Fibroblast of lung (primary cell): ENCODE measurements around the gene SLC39A10. TPM values are rescaled to one million over a fixed set of nuclear protein-coding genes. Genes with fewer than 3 reads are reported as not detected.

ENCODE experiments used
- DNase-seq, 2 donors: peaks; one replicate each; pipeline versions ENCODE4 v3.0.0 to v3.0.0-alpha.2; 2010; ENCODE audit warnings: low read depth in 2 of 2
- H2AFZ ChIP-seq: 2 replicates; pipeline ENCODE4 v1.5.1; 2012; ENCODE audit warnings: low read length, control low read depth, inconsistent platforms
- H3K27ac ChIP-seq: 2 replicates; pipeline ENCODE4 v1.5.1; 2011; ENCODE audit warnings: low read length, control low read depth; ENCODE audit not compliant: insufficient read depth
- H3K27me3 ChIP-seq: 2 replicates; pipeline ENCODE4 v1.5.1; 2011; ENCODE audit warnings: mild to moderate bottlenecking, low read length; ENCODE audit not compliant: control insufficient read depth, insufficient read depth
- H3K36me3 ChIP-seq: 2 replicates; pipeline ENCODE4 v1.5.1; 2011; ENCODE audit warnings: low read length; ENCODE audit not compliant: control insufficient read depth, insufficient read depth
- H3K4me1 ChIP-seq: 2 replicates; pipeline ENCODE4 v1.5.1; 2011; ENCODE audit warnings: low read length; ENCODE audit not compliant: control insufficient read depth, insufficient read depth; ENCODE audit errors: extremely low read depth
- H3K4me2 ChIP-seq: 2 replicates; pipeline ENCODE4 v1.5.1; 2011; ENCODE audit warnings: low read length, control low read depth; ENCODE audit not compliant: insufficient read depth; ENCODE audit errors: extremely low read depth
- H3K4me3 ChIP-seq, 4 experiments: fragments of 200-600 bp in 1 of 4; sonication (generic) in 1 of 4; replicated peaks in 1 of 4; 2 replicates each; pipeline ENCODE4 v1.5.1; 2011 to 2016; ENCODE audit warnings: low read length in 4 of 4, low read depth in 3 of 4, mild to moderate bottlenecking in 3 of 4, control low read depth in 2 of 4, inconsistent platforms in 1 of 4, mixed read lengths in 1 of 4; ENCODE audit not compliant: insufficient read depth in 1 of 4; ENCODE audit errors: control extremely low read depth in 1 of 4
- H3K79me2 ChIP-seq: 2 replicates; pipeline ENCODE4 v1.5.1; 2012; ENCODE audit warnings: mild to moderate bottlenecking, low read length, inconsistent platforms; ENCODE audit not compliant: control insufficient read depth, insufficient read depth
- H3K9ac ChIP-seq: 2 replicates; pipeline ENCODE4 v1.5.1; 2011; ENCODE audit warnings: mild to moderate bottlenecking, low read length, control low read depth; ENCODE audit not compliant: insufficient read depth
- H3K9me3 ChIP-seq: 2 replicates; pipeline ENCODE4 v1.5.1; 2012; ENCODE audit warnings: low read depth, low read length; ENCODE audit not compliant: control insufficient read depth, insufficient read depth
- H4K20me1 ChIP-seq: 2 replicates; pipeline ENCODE4 v1.5.1; 2011; ENCODE audit warnings: low read length; ENCODE audit not compliant: control insufficient read depth, insufficient read depth; ENCODE audit errors: extremely low read depth
- CTCF ChIP-seq, 2 donors: IDR thresholded peaks in 1 of 2; conservative IDR thresholded peaks in 1 of 2; 1 replicate in 1 of 2; 2 replicates in 1 of 2; pipeline ENCODE4 v1.5.1; 2011 to 2012; ENCODE audit warnings: low read length in 2 of 2, control low read depth in 1 of 2, inconsistent platforms in 1 of 2, low read depth in 1 of 2, mild to moderate bottlenecking in 1 of 2
- EZH2 ChIP-seq: IDR thresholded peaks from 2 replicates; pipeline ENCODE4 v1.5.1; 2012; ENCODE audit warnings: low read length, control low read depth, mild to moderate bottlenecking; ENCODE audit errors: missing control alignments
- polyA plus RNA-seq, 2 donors: library from polyadenylated mRNA; depleted of rRNA in 1 of 2; stranded (reverse) in 1 of 2; unstranded in 1 of 2; fragments of >200 nt; gene quantifications; 2 replicates each; pipeline ENCODE4 v1.2.1, GENCODE V29; 2011 to 2012; ENCODE audit warnings: missing spikeins in 1 of 2
- total RNA-seq: library from RNA; depleted of rRNA; stranded (reverse); fragments of >200 nt; gene quantifications from 2 replicates; pipeline ENCODE4 v1.2.1, GENCODE V29; 2014

Gene SLC39A10
- total and polyA plus RNA-seq, 2 donors (not counting 1 experiment from before 2014, with no cell fraction given), result 36.9 to 77.0 TPM

- Histone ChIP-seq H4K20me1 (no peaks in the 10 kb centered on the region), H3K4me2 (no peak overlapping the region), H3K79me2 (peaks cover 1% of the 10 kb centered on the region), H3K27me3 (no peaks in the 10 kb centered on the region), H3K36me3 (peaks cover 1% of the 10 kb centered on the region), H3K27ac (no peak overlapping the region), H3K4me1 (peaks cover 9% of the 10 kb centered on the region), H3K9ac (no peak overlapping the region), H3K4me3 (no peak overlapping the region), H3K9me3 (no peaks in the 10 kb centered on the region), H2AFZ (no peak overlapping the region)
- TF ChIP-seq EZH2 (no peak), CTCF (conservative IDR thresholded peaks at IDR 0.05 in 1 of 2, IDR thresholded peaks at IDR 0.05 in 1 of 2; ENCODE audit: low read depth in 1 of 2, low read length in 2 of 2) (no peak)
- no peak for DNase-seq
These were observed 54.5 kb downstream of the SLC39A10 start for GRCh38 chr2:195711478-195711877.

GRCh38 chr2:195716466-195716865 is 59.4 kb downstream of the SLC39A10 start:
- H3K4me3 ChIP-seq, result no peak overlapping the region
- no peaks in the 10 kb centered on the region for H3K79me2 ChIP-seq
- H3K36me3 ChIP-seq, result peaks cover 1% of the 10 kb centered on the region
- H3K27ac ChIP-seq, result no peak overlapping the region
- no peak overlapping the region for H3K4me2 ChIP-seq
- no peak for TF ChIP-seq CTCF (conservative IDR thresholded peaks at IDR 0.05 in 1 of 2, IDR thresholded peaks at IDR 0.05 in 1 of 2; ENCODE audit: low read depth in 1 of 2, low read length in 2 of 2)
- no peak for TF ChIP-seq EZH2
- no peak for DNase-seq
- no peak overlapping the region for H3K9ac ChIP-seq
- no peaks in the 10 kb centered on the region for H3K9me3 ChIP-seq
- no peak overlapping the region for H2AFZ ChIP-seq
- H4K20me1 ChIP-seq, result no peaks in the 10 kb centered on the region
- no peaks in the 10 kb centered on the region for H3K27me3 ChIP-seq
- no peaks in the 10 kb centered on the region for H3K4me1 ChIP-seq

- no peak overlapping the region for H3K27ac ChIP-seq
- no peak overlapping the region for H3K9ac ChIP-seq
- H3K27me3 ChIP-seq, result no peaks in the 10 kb centered on the region
- H3K4me1 ChIP-seq, result no peaks in the 10 kb centered on the region
- H3K4me3 ChIP-seq, result no peak overlapping the region
- no peaks in the 10 kb centered on the region for H4K20me1 ChIP-seq
- no peak for TF ChIP-seq EZH2
- TF ChIP-seq CTCF (conservative IDR thresholded peaks at IDR 0.05 in 1 of 2, IDR thresholded peaks at IDR 0.05 in 1 of 2; ENCODE audit: low read depth in 1 of 2, low read length in 2 of 2), result no peak
- DNase-seq, result no peak
- no peak overlapping the region for H2AFZ ChIP-seq
- no peak overlapping the region for H3K4me2 ChIP-seq
- H3K79me2 ChIP-seq, result no peaks in the 10 kb centered on the region
- no peaks in the 10 kb centered on the region for H3K36me3 ChIP-seq
- H3K9me3 ChIP-seq, result no peaks in the 10 kb centered on the region
These were observed 64.0 kb downstream of the SLC39A10 start for GRCh38 chr2:195721042-195721441.
